GM21423 (cell line): ENCODE measurements around the gene B2M.
A peak's percentile ranks its signal among the peaks of the same experiment; 100 is the strongest.
"Not testable (repeated sequence)": the region's sequence is repeated elsewhere in the genome, so short reads cannot be mapped to it uniquely, and the experiment has no call there.

Experiments used
- ATAC-seq: cut with Tn5 transposase; IDR thresholded peaks from one replicate; pipeline ENCODE4 v1.9.1; 2021; ENCODE audit warnings: mild to moderate bottlenecking, moderate library complexity; ENCODE audit not compliant: unreplicated experiment

The B2M gene

GRCh38 chr15:44711096-44711742, at the start of gene B2M, which contains the start of gene PATL2:
Gene B2M, plus strand, starts transcription at chr15:44711517. Its CDS starts 30 bp downstream, at chr15:44711547.
Gene PATL2, minus strand, starts transcription at chr15:44711323. Its CDS starts 34,833 bp downstream, at chr15:44676490.
- ATAC-seq: peak; percentile 84

GRCh38 chr15:44661576-44661975, 49.7 kb upstream of the B2M start:
- ATAC-seq: no peak

GRCh38 chr15:44662478-44663409, 48.6 kb upstream of the B2M start:
- ATAC-seq: peak; percentile 46

GRCh38 chr15:44663410-44664308, 47.7 kb upstream of the B2M start, which contains the start of gene SPG11:
Gene SPG11, minus strand, starts transcription at chr15:44663662. Its CDS starts 15 bp downstream, at chr15:44663647.
- peak; percentile 74 for ATAC-seq

DNA sequence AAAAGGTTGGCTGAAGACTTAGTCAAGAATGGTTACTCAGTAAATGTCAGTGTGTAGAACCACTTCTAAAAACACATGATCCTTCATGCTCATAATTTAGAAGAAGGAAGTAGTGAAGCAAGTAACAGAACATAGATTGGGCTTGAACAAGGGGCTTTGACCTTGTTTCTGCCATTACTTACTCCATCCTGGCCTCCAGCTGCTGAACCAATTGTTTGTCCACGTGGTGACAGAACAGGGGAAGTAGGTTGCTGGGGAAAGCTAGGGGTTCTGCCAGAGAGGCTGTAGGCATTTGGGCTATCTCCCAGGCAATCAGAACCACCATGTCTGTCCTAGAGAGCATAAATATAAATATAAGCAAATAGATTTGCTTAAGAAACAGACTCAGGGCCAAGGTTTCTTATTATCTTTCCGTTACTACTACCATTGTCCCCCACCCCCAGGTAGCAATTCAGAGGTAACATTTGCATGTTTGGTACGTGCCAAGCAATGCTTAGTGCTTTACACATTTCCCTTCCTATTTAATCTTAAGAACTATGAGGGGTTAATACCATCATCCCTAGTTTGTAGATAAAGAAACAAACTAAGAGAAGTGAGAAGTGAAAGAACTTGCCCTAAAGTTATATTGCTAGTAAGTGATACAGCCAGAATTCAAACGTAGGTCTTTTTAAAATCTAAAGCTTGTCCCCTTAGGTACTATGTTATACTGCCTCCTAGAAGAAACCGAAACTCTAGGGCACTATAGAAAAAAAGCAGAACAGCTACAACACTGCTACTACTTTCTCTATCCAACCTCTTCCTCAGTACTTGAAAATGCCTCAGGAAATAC, 44.9 kb upstream of the B2M start:
- peak; percentile 28 for ATAC-seq

GRCh38 chr15:44667039-44667360, 44.3 kb upstream of the B2M start:
- ATAC-seq: no peak

DNA sequence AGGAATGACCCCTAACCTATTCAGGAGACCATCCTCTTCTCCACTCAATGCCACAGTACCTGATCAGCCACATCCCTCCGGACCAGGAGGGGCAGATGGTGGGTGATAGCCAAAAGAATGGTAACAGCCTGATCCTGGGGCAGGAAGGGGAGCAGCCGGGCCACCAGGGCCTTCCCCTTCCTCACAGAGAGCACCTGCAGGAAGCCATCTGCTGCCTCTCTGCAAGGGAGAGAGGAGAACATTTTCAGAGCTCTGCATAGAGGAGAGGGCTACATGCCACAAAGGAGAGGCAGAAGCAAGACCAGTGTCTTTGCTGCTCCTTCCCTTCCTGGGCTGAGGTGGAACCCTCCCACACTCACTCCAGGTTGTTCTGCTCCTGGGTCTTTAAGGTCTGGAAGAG, 42.4 kb upstream of the B2M start:
- no peak for ATAC-seq

DNA sequence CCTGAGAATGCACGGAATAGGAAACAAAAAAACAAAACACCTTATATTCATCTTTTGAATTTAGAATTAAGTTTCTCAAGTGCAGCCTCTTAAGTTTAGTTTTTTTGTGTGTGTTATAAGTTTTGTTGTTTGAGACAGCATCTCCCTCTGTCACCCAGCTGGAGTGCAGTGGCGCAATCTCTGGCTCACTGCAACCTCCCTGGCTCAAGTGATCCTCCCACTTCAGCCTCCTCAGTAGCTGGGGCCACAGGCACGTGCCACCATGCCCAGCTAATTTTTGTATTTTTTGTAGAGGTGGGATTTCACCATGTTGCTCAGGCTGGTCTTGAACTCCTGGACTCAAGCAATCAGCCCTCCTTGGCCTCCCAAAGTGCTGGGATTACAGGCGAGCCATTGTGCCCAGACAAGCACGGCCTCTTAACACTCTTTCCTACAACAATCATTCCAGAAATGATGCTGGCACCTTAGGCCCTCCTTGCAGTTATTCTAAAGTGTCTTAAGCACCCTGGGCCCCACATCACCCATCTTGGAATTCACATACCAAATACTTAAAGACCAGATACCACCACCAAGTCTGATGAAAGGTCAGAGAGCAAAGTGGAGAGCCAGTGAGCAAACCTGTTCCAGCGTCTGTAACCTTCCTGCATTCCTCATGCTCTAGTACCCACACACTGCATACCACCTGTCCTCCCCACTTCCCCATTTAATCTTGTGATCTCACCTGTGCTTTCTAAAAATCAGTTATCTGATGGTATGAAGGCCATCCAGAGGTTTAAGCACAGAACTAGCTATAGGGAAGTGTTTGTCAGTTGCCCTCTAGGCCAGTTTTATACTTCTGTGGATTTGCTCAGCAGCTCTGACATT, 41.0 kb upstream of the B2M start:
- no peak for ATAC-seq

DNA sequence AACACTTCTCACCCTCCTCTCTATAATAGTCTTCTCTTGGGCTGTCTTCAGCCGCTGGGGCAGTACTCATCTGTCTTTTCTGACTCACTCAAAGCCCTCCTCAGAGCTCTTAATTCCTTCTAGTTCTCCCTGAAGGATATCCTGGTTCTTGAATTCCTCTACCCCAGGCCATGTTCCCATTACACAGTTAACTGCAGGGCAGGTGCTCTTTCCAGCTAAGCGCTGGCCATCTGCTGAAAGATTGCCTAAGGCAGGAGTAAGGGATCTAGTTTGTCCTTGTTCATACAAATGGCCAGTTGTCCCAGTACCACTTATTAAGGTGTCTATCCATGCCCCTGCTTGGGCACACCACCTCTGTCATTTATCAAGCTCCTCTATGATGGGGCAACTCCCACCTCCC, 37.7 kb upstream of the B2M start:
- ATAC-seq: no peak

DNA sequence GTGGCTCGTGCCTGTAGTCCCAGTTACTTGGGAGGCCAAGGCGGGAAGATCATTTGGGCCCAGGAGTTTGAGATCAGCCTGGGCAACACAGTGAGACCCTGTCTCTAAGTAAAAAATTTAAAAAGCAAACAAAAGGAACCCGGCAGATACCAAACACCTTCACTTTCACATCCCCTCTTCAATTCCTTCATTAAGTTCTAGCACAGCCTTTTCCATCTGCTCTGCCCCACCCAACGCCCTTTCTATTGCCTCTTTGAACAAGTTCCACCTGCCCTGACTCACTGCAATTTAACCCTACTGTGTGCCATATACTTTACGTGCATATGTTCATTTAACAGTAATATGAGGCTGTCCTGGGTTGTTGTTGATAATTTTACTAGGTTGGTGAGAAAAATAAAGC, 35.4 kb upstream of the B2M start:
- ATAC-seq: no peak

DNA sequence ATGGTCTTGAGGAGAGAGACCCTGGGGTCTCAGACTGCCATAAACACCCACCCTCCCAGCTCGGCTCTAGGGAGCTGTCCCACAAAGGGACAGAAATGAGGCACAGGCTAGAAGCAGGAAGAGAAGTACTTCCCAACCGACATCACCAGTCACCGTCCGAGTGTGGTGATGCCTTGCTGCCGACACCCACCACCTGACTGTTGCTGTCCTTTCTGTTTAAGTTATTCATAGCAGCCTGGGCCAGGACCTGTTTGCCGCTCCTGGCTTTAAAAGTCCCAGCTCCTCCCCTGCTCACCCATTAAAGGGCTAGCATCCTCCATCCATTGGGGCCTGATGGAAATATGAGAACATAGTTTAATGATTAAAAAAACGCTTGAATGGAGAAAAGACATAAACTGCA, 34.6 kb upstream of the B2M start:
- peak; percentile 49 for ATAC-seq

DNA sequence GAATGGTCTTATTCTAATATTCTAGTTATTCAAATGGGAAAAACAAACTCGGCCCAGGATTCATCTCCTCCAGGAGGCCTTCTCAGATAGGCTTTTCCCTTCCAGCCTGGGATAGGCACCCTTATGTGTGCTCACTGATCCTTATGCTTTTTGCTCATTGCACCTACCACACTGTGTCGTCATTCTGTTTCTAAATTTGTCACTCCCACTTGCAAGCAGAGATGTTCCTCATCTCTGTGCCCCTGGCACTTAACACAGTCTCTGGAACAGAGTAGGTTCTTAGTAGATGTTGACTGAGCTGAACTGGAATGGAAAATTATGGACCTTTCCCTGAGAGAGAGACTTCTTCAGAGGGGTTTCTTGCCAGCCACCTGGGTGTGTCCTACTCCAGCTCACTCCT, 29.1 kb upstream of the B2M start:
- ATAC-seq: no peak

DNA sequence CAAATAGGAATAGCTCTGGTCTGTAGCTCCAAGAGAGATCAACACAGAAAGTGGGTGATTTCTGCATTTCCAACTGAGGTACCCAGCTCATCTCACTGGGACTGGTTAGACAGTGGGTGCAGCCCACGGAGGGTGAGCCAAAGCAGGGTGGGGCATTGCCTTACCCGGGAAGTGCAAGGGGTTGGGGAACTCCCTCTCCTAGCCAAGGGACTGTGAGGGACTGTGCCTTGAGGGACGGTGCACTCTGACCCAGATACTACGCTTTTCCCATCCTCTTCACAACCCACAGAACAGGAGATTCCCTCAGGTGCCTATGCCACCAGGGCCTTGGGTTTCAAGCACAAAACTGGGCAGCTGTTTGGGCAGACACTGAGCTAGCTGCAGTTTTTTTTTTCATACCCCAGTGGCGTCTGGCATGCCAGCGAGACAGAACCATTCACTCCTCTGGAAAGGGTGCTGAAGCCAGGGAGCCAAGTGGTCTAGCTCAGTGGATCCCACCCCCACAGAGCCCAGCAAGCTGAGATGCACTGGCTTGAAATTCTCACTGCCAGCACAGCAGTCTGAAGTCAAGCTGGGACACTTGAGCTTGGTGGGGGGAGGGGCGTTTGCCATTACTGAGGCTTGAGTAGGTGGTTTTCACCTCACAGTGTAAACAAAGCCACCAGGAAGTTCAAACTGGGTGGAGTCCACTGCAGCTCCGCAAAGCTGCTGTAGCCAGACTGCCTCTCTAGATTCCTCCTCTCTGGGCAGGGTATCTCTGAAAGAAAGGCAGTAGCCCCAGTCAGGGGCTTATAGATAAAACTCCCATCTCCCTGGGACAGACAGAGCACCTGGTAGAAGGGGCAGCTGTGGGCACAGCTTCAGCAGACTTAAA, 28.3 kb upstream of the B2M start:
- not testable (repeated sequence) for ATAC-seq

DNA sequence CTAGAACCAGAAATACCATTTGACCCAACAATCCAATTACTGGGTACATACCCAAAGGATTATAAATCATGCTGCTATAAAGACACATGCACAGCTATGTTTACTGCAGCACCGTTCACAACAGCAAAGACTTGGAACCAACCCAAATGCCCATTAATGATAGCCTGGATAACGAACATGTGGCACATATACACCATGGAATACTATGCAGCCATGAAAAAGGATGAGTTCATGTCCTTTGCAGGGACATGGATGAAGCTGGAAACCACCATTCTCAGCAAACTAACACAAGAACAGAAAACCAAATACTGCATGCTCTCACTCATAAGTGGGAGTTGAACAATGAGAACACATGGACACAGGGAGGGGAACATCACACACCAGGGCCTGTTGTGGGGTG, 22.0 kb upstream of the B2M start:
- not testable (repeated sequence) for ATAC-seq

DNA sequence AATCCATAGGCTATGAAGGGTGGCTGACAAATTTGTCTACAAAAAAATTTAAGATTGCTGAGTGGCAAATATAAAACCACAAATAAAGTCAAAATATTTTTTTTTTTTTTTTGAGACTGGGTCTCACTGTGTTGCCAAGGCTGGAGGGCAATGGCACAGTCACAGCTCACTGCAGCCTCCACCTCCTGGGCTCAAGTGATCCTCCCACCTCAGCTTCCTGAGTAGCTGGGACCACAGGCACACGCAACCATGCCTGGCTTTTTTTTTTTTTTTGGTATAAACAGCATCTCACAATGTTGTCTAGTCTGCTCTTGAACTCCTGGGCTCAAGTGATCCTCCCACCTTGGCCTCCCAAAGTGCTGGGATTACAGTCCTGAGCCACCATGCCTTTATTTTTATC, 21.1 kb upstream of the B2M start:
- ATAC-seq: not testable (repeated sequence)

DNA sequence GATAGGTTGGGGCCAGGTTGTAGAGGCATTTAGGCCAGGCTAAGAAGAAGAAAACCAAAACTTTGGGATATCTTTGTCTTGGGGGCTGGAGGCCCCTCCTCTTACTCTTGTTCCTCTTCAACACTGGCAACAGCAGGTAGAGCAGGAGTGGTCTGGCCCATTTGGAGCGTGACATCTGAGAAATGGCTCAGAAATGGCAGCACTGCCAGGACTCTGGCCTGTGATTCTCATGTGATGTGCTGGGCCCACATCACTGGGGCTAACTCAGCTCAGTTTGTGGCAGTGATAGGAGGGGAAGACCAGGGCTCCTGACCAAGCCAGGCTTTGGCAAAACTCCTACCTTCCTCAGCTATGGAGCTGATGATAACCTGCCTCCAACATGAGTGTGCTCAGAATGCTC, 18.7 kb upstream of the B2M start:
- ATAC-seq: no peak

GRCh38 chr15:44694416-44694815, 16.9 kb upstream of the B2M start:
- ATAC-seq: no peak

- no peak for ATAC-seq
Measured at GRCh38 chr15:44695294-44695693, 16.0 kb upstream of the B2M start.
